Osteocyte (in vitro differentiated cells): ENCODE measurements around the gene RSU1. TPM values are rescaled to one million over a fixed set of nuclear protein-coding genes. Genes with fewer than 3 reads are reported as not detected.

Source experiments
- DNase-seq: peaks from one replicate; pipeline ENCODE4 v3.0.0; 2021; ENCODE audit warnings: mixed read lengths; ENCODE audit not compliant: unreplicated experiment; ENCODE audit errors: extremely low spot score
- H3K27ac Mint-ChIP-seq: one replicate; pipeline ENCODE4 v1.8.0; 2021; ENCODE audit warnings: mild to moderate bottlenecking, mixed read lengths; ENCODE audit not compliant: unreplicated experiment
- H3K27me3 Mint-ChIP-seq: one replicate; pipeline ENCODE4 v1.8.0; 2021; ENCODE audit warnings: mixed read lengths; ENCODE audit not compliant: unreplicated experiment
- H3K36me3 Mint-ChIP-seq: one replicate; pipeline ENCODE4 v1.8.0; 2021; ENCODE audit warnings: mixed read lengths; ENCODE audit not compliant: unreplicated experiment
- H3K4me1 Mint-ChIP-seq: one replicate; pipeline ENCODE4 v1.8.0; 2021; ENCODE audit warnings: mixed read lengths; ENCODE audit not compliant: unreplicated experiment
- H3K4me3 Mint-ChIP-seq: one replicate; pipeline ENCODE4 v1.8.0; 2021; ENCODE audit warnings: mild to moderate bottlenecking, moderate library complexity, mixed read lengths; ENCODE audit not compliant: unreplicated experiment
- H3K9me3 Mint-ChIP-seq: one replicate; pipeline ENCODE4 v1.8.0; 2021; ENCODE audit warnings: mixed read lengths; ENCODE audit not compliant: unreplicated experiment
- CTCF ChIP-seq: fragments of 200-600 bp; sonication (generic); IDR thresholded peaks from 2 replicates; pipeline ENCODE4 v1.5.0; 2021; ENCODE audit warnings: antibody characterized with exemption, mild to moderate bottlenecking, moderate library complexity
- total RNA-seq: library from RNA; stranded (reverse); gene quantifications from 2 replicates; pipeline ENCODE4 v1.2.1, GENCODE V29; 2021

The RSU1 gene
- total RNA-seq, 1 donor from 2014 or later: 92.0 TPM

- Mint-ChIP-seq H3K4me1 (peaks cover 1% of the 10 kb centered on the region), H3K4me3 (no peak overlapping the region), H3K27me3 (peaks cover 27% of the 10 kb centered on the region), H3K36me3 (no peaks in the 10 kb centered on the region), H3K9me3 (no peaks in the 10 kb centered on the region), H3K27ac (no peak overlapping the region)
- no peak for DNase-seq
- TF ChIP-seq CTCF: no peak
Observed at GRCh38 chr10:16547973-16548372, 269.3 kb downstream of the RSU1 start.

GRCh38 chr10:16545116-16545736 lies 272.0 kb downstream of the RSU1 start:
- peak; percentile 62 for TF ChIP-seq CTCF
- no peak for DNase-seq
- Mint-ChIP-seq H3K36me3 (no peaks in the 10 kb centered on the region), H3K4me1 (peaks cover 1% of the 10 kb centered on the region), H3K9me3 (no peaks in the 10 kb centered on the region), H3K4me3 (no peak overlapping the region), H3K27me3 (peaks cover 34% of the 10 kb centered on the region), H3K27ac (no peak overlapping the region)

- Mint-ChIP-seq H3K4me3 (no peak overlapping the region), H3K27ac (no peak overlapping the region)
Observed at GRCh38 chr10:16544591-16544990, 272.6 kb downstream of the RSU1 start.

GRCh38 chr10:16544099-16544498 lies 273.1 kb downstream of the RSU1 start:
- Mint-ChIP-seq H3K9me3 (no peaks in the 10 kb centered on the region), H3K36me3 (no peaks in the 10 kb centered on the region), H3K4me1 (peaks cover 1% of the 10 kb centered on the region), H3K27ac (no peak overlapping the region), H3K4me3 (no peak overlapping the region), H3K27me3 (peaks cover 36% of the 10 kb centered on the region)
- TF ChIP-seq CTCF: no peak
- DNase-seq: no peak

More at GRCh38 chr10:16544591-16544990, 272.6 kb downstream of the RSU1 start:
- DNase-seq: no peak
- Mint-ChIP-seq H3K4me1 (peaks cover 1% of the 10 kb centered on the region), H3K9me3 (no peaks in the 10 kb centered on the region), H3K36me3 (no peaks in the 10 kb centered on the region), H3K27me3 (peaks cover 36% of the 10 kb centered on the region)
- no peak for TF ChIP-seq CTCF
